GM23338 (cell line): Measurements from ENCODE around the gene RELB. TPM values are rescaled to one million over a fixed set of nuclear protein-coding genes. Genes with fewer than 3 reads are reported as not detected.
A peak's percentile ranks its signal among the peaks of the same experiment; 100 is the strongest.

Source experiments
- ATAC-seq: fragments of 200-7000 bp; cut with Tn5 transposase; 3 replicates; pipeline ENCODE4 v1.9.1; 2020
- DNase-seq: peaks from one replicate; pipeline ENCODE4 v3.0.0-alpha.2; 2015; ENCODE audit warnings: low spot score
- H2AFZ ChIP-seq: fragments of 200-600 bp; sonication (generic); 2 replicates; pipeline ENCODE4 v1.8.0; 2016; ENCODE audit warnings: antibody characterized with exemption, mild to moderate bottlenecking, moderate library complexity
- H3F3A ChIP-seq: fragments of 200-600 bp; sonication (generic); replicated peaks from 2 replicates; pipeline ENCODE4 v1.8.0; 2017; ENCODE audit warnings: antibody characterized with exemption, mixed run types, low read depth
- H3K27ac ChIP-seq: fragments of 200-600 bp; sonication (generic); 2 replicates; pipeline ENCODE4 v1.6.1; 2016; ENCODE audit warnings: low read depth
- H3K27me3 ChIP-seq: fragments of 200-600 bp; sonication (generic); 2 replicates; pipeline ENCODE4 v1.8.0; 2016; ENCODE audit warnings: mild to moderate bottlenecking, mixed run types, moderate library complexity; ENCODE audit not compliant: insufficient read depth
- H3K36me3 ChIP-seq: fragments of 200-600 bp; sonication (generic); 2 replicates; pipeline ENCODE4 v1.8.0; 2016; ENCODE audit warnings: mild to moderate bottlenecking; ENCODE audit not compliant: insufficient read depth
- H3K4me1 ChIP-seq: fragments of 200-600 bp; sonication (generic); 2 replicates; pipeline ENCODE4 v1.8.0; 2016; ENCODE audit warnings: mild to moderate bottlenecking, moderate library complexity; ENCODE audit not compliant: insufficient read depth
- H3K4me2 ChIP-seq: fragments of 200-600 bp; sonication (generic); 2 replicates; pipeline ENCODE4 v1.7.1; 2017; ENCODE audit warnings: mixed run types
- H3K4me3 ChIP-seq: fragments of 200-600 bp; sonication (generic); 2 replicates; pipeline ENCODE4 v1.6.1; 2016; ENCODE audit warnings: mixed run types
- H3K79me2 ChIP-seq: fragments of 200-600 bp; sonication (generic); replicated peaks from 2 replicates; pipeline ENCODE4 v1.8.0; 2017; ENCODE audit warnings: mild to moderate bottlenecking; ENCODE audit not compliant: insufficient read depth
- H3K9me2 ChIP-seq: fragments of 200-600 bp; sonication (generic); 2 replicates; pipeline ENCODE4 v1.8.0; 2017; ENCODE audit not compliant: insufficient read depth
- H4K20me1 ChIP-seq: fragments of 200-600 bp; sonication (generic); replicated peaks from 2 replicates; pipeline ENCODE4 v1.8.0; 2017; ENCODE audit warnings: mild to moderate bottlenecking; ENCODE audit not compliant: insufficient read depth
- H3K27ac Mint-ChIP-seq: 2 replicates; pipeline ENCODE4 v1.8.0; 2020; ENCODE audit warnings: inconsistent platforms, mild to moderate bottlenecking, moderate library complexity, mixed read lengths
- H3K27me3 Mint-ChIP-seq: 3 replicates; pipeline ENCODE4 v1.8.0; 2022; ENCODE audit warnings: low read depth, mild to moderate bottlenecking, moderate library complexity, mixed read lengths, inconsistent platforms; ENCODE audit not compliant: insufficient read depth, poor library complexity
- H3K36me3 Mint-ChIP-seq: 3 replicates; pipeline ENCODE4 v1.8.0; 2021; ENCODE audit warnings: low read depth, mild to moderate bottlenecking, inconsistent platforms, moderate library complexity, mixed read lengths
- H3K4me1 Mint-ChIP-seq: 3 replicates; pipeline ENCODE4 v1.8.0; 2020; ENCODE audit warnings: mild to moderate bottlenecking, inconsistent platforms, mixed read lengths
- H3K4me3 Mint-ChIP-seq: 3 replicates; pipeline ENCODE4 v1.8.0; 2021; ENCODE audit warnings: moderate library complexity, mild to moderate bottlenecking, inconsistent platforms, mixed read lengths
- H3K9me3 Mint-ChIP-seq: 3 replicates; pipeline ENCODE4 v1.8.0; 2020; ENCODE audit warnings: moderate library complexity, mild to moderate bottlenecking, inconsistent platforms, mixed read lengths
- CREB1 ChIP-seq: fragments of 250-450 bp; sonication (Bioruptor Pico); IDR thresholded peaks from 2 replicates; pipeline ENCODE4 v1.5.0; 2020; ENCODE audit warnings: low read depth, mild to moderate bottlenecking, moderate library complexity
- CTCF ChIP-seq, 2 experiments: fragments of 200-600 bp in 1 of 2; sonication (generic) in 1 of 2; conservative IDR thresholded peaks; 2 replicates each; pipeline versions ENCODE4 v1.5.1 to v1.6.1; 2016 to 2017; ENCODE audit warnings: antibody characterized with exemption in 2 of 2, low read depth in 2 of 2, mild to moderate bottlenecking in 2 of 2, moderate library complexity in 1 of 2
- ETS1 ChIP-seq: IDR thresholded peaks from 2 replicates; pipeline ENCODE4 v1.6.1; 2016; ENCODE audit warnings: antibody characterized with exemption
- EZH2 ChIP-seq: fragments of 200-600 bp; sonication (generic); IDR thresholded peaks from one replicate; pipeline ENCODE4 v1.8.0; 2017; ENCODE audit warnings: antibody characterized with exemption, mild to moderate bottlenecking, low read depth; ENCODE audit not compliant: unreplicated experiment
- EZH2phosphoT487 ChIP-seq: fragments of 200-600 bp; sonication (generic); IDR thresholded peaks from one replicate; pipeline ENCODE4 v1.8.1; 2018; ENCODE audit warnings: antibody characterized with exemption; ENCODE audit not compliant: unreplicated experiment
- JUNB ChIP-seq: IDR thresholded peaks from one replicate; pipeline ENCODE4 v1.6.1; 2016; ENCODE audit warnings: antibody characterized with exemption; ENCODE audit not compliant: unreplicated experiment
- NANOG ChIP-seq: IDR thresholded peaks from 2 replicates; pipeline ENCODE4 v1.6.1; 2016; ENCODE audit warnings: antibody characterized with exemption, borderline replicate concordance
- POLR2AphosphoS5 ChIP-seq: IDR thresholded peaks from 2 replicates; pipeline ENCODE4 v1.6.1; 2016; ENCODE audit warnings: antibody characterized with exemption, low read depth
- STAT1 ChIP-seq: IDR thresholded peaks from one replicate; pipeline ENCODE4 v1.6.1; 2016; ENCODE audit warnings: antibody characterized with exemption; ENCODE audit not compliant: unreplicated experiment
- ZNF114 ChIP-seq: fragments of 250-450 bp; sonication (Bioruptor Pico); IDR thresholded peaks from 2 replicates; pipeline ENCODE4 v1.5.0; 2020; ENCODE audit warnings: mild to moderate bottlenecking, moderate library complexity
- ZNF331 ChIP-seq: fragments of 250-450 bp; sonication (Bioruptor Pico); IDR thresholded peaks from 2 replicates; pipeline ENCODE4 v1.5.0; 2020; ENCODE audit warnings: low read depth, mild to moderate bottlenecking, moderate library complexity
- ZNF462 ChIP-seq: fragments of 250-450 bp; sonication (Bioruptor Pico); IDR thresholded peaks from 2 replicates; pipeline ENCODE4 v1.5.0; 2020; ENCODE audit warnings: mild to moderate bottlenecking, moderate library complexity
- polyA plus RNA-seq: library from polyadenylated mRNA; unstranded; fragments of >200 nt; fragmentation: Nextera tagmentation; extraction: Ambion mirVana; gene quantifications from 2 replicates; pipeline ENCODE4 v1.2.1, GENCODE V29; 2016
- total RNA-seq: library from RNA; depleted of rRNA; stranded (reverse); fragments of >200 nt; shearing (Covaris generic); gene quantifications from 2 replicates; pipeline ENCODE4 v1.2.3, GENCODE V29; 2014

Gene RELB
- total and polyA plus RNA-seq, 2 experiments from 2014 or later: 7.9 to 13.1 TPM

- no peak overlapping the region for H3K27ac Mint-ChIP-seq
- Histone ChIP-seq H3K27me3 (no peaks in the 10 kb centered on the region), H4K20me1 (peaks cover 7% of the 10 kb centered on the region), H3K36me3 (peaks cover 8% of the 10 kb centered on the region; the same call in 1 of the 2 replicates), H3K4me3 (no peak overlapping the region), H3K79me2 (peaks cover 11% of the 10 kb centered on the region), H3K4me2 (no peak overlapping the region), H3F3A (peaks cover 6% of the 10 kb centered on the region; the same call in 1 of the 2 replicates), H3K27ac (peak overlapping the region; percentile 59; the same call in 1 of the 2 replicates), H2AFZ (no peak overlapping the region), H3K4me1 (no peaks in the 10 kb centered on the region), H3K9me2 (no peaks in the 10 kb centered on the region)
- H3K4me1 Mint-ChIP-seq: peaks cover 4% of the 10 kb centered on the region; the same call in 2 of the 3 replicates
- DNase-seq: no peak
- peaks cover 57% of the 10 kb centered on the region for H3K36me3 Mint-ChIP-seq
- no peak overlapping the region for H3K4me3 Mint-ChIP-seq
- TF ChIP-seq JUNB (no peak), EZH2phosphoT487 (no peak), ETS1 (no peak), ZNF331 (CRISPR knock-in tag) (no peak)
- no peak for ATAC-seq
- peaks cover 18% of the 10 kb centered on the region for H3K27me3 Mint-ChIP-seq
- no peaks in the 10 kb centered on the region for H3K9me3 Mint-ChIP-seq
These were observed 66.8 kb downstream of the RELB start for GRCh38 chr19:45068041-45068440.

- no peaks in the 10 kb centered on the region for H3K9me2 ChIP-seq
- H3K4me3 ChIP-seq: no peak overlapping the region
- H4K20me1 ChIP-seq: peaks cover 10% of the 10 kb centered on the region
- no peak overlapping the region for H2AFZ ChIP-seq
- H3K4me3 Mint-ChIP-seq: no peak overlapping the region
- peaks cover 50% of the 10 kb centered on the region for H3K36me3 Mint-ChIP-seq
- 0 out of 2 replicates have a peak overlapping the region, but pooled peaks have one; percentile 59 for H3K27ac ChIP-seq
- H3K4me1 ChIP-seq: no peaks in the 10 kb centered on the region
- peaks cover 20% of the 10 kb centered on the region for H3K79me2 ChIP-seq
- peaks cover 8% of the 10 kb centered on the region; the same call in 1 of the 2 replicates for H3K36me3 ChIP-seq
- TF ChIP-seq CTCF (conservative IDR thresholded peaks at IDR 0.05; ENCODE audit: low read depth in 2 of 2) (no peak), NANOG (no peak), ZNF114 (CRISPR knock-in tag) (no peak), ZNF462 (no peak), STAT1 (no peak), ETS1 (no peak), EZH2 (no peak), ZNF331 (CRISPR knock-in tag) (no peak), CREB1 (CRISPR knock-in tag) (no peak), JUNB (no peak), POLR2AphosphoS5 (no peak)
- peak; percentile 85 for ATAC-seq
- H3K27me3 Mint-ChIP-seq: peaks cover 18% of the 10 kb centered on the region
- H3F3A ChIP-seq: peaks cover 6% of the 10 kb centered on the region; the same call in 1 of the 2 replicates
- no peaks in the 10 kb centered on the region for H3K27me3 ChIP-seq
- peak overlapping the region; percentile 67; the same call in 1 of the 2 replicates for H3K27ac Mint-ChIP-seq
- peaks cover 4% of the 10 kb centered on the region; the same call in 2 of the 3 replicates for H3K4me1 Mint-ChIP-seq
- no peak overlapping the region for H3K4me2 ChIP-seq
- DNase-seq: peak; percentile 65
- no peaks in the 10 kb centered on the region for H3K9me3 Mint-ChIP-seq
These were observed 67.8 kb downstream of the RELB start for GRCh38 chr19:45069056-45069455.
